Hepatocyte (in vitro differentiated cells): ENCODE data around the gene MBLAC1.

Experiments
- CTCF ChIP-seq: fragments of 200-600 bp; sonication (generic); IDR thresholded peaks from 2 replicates; pipeline ENCODE4 v1.5.1; 2016; ENCODE audit warnings: antibody characterized with exemption, mild to moderate bottlenecking; ENCODE audit not compliant: poor library complexity
- EZH2phosphoT487 ChIP-seq: fragments of 200-600 bp; sonication (generic); IDR thresholded peaks from one replicate; pipeline ENCODE4 v1.6.1; 2018; ENCODE audit warnings: antibody characterized with exemption, mild to moderate bottlenecking, low read depth, moderate library complexity; ENCODE audit not compliant: unreplicated experiment, severe bottlenecking

DNA sequence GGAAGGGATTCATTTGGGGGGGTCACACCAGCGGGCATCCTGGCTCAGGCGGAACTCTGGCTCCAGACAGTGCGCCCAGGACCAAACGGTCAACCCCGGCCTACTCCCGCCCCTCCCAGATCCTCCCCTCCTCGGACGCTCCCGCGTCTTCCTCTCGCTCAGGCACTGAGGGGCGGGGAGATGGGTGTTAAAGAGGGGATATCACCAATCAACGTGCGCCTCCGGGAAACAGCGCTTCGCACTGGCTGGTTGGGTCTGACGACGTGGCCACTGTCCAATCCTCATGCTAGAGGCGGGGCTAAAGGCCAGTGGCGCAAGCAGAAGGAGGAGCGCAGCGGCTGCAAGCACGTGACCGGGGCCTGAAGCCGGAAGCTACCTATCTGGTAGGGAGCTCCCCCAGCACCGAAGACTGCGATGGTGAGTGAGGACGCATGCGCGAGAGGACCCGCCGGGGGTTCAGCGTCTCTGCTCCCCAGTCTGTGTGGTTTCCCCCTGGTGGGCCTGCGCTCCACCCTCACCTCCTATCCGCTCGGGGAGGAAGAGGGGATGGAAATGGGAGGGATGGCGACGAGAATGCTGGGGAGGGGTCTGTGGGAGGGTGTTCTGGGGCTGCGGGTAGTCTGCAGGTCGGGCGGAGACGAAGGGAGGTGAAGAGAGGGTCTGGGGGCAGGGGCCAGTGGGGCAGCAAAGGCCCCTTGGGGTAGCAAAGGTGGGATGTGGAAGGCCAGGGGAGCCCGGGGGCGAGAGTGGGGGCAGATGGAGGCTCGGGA, 22.0 kb downstream of the MBLAC1 start, which contains the start of gene LAMTOR4:
- TF ChIP-seq CTCF (no peak), EZH2phosphoT487 (no peak)
